Measurements from ENCODE around the gene UBE2Q1.

GRCh38 chr1:154499446-154499845 lies 59.0 kb downstream of the UBE2Q1 start:
- TF ChIP-seq CTCF (optimal IDR thresholded peaks at IDR 0.05 in 1 of 3, IDR thresholded peaks at IDR 0.05 in 1 of 3, conservative IDR thresholded peaks at IDR 0.05 in 1 of 3; ENCODE audit: extremely low read depth in 1 of 3, insufficient read depth in 2 of 3, low read length in 3 of 3) = no peak
- no peak for TF ChIP-seq EZH2 (IDR thresholded peaks at IDR 0.05; ENCODE audit: low read length)

All from keratinocyte (primary cell).